Mesothelial cell of epicardium (in vitro differentiated cells): ENCODE results near the gene SPINK5. TPM values are rescaled to one million over a fixed set of nuclear protein-coding genes. Genes with fewer than 3 reads are reported as not detected.

Experiments
- DNase-seq, 2 experiments: peaks; one replicate each; pipeline ENCODE4 v3.0.0; 2021; ENCODE audit warnings: low spot score in 2 of 2; ENCODE audit not compliant: unreplicated experiment in 2 of 2
- H3K27ac Mint-ChIP-seq: 2 replicates; pipeline ENCODE4 v1.8.0; 2021; ENCODE audit warnings: mixed read lengths
- H3K27me3 Mint-ChIP-seq: 2 replicates; pipeline ENCODE4 v1.8.0; 2021; ENCODE audit warnings: low read depth, mixed read lengths
- H3K36me3 Mint-ChIP-seq: 2 replicates; pipeline ENCODE4 v1.8.0; 2021; ENCODE audit warnings: mixed read lengths
- H3K4me1 Mint-ChIP-seq: 2 replicates; pipeline ENCODE4 v1.8.0; 2021; ENCODE audit warnings: mixed read lengths
- H3K4me3 Mint-ChIP-seq: 2 replicates; pipeline ENCODE4 v1.8.0; 2021; ENCODE audit warnings: mild to moderate bottlenecking, moderate library complexity, mixed read lengths
- H3K9me3 Mint-ChIP-seq: 2 replicates; pipeline ENCODE4 v1.8.0; 2021; ENCODE audit warnings: mixed read lengths
- total RNA-seq: library from RNA; stranded (reverse); gene quantifications from 3 replicates; pipeline ENCODE4 v1.2.1, GENCODE V29; 2021
- TF ChIP-seq, protein P1 (sequence below): fragments of 200-600 bp; sonication (generic); IDR thresholded peaks from one replicate; pipeline ENCODE4 v1.5.0; 2021; ENCODE audit warnings: antibody characterized with exemption; ENCODE audit not compliant: unreplicated experiment

Gene SPINK5
- total RNA-seq, 1 donor from 2014 or later = 20.8 TPM

DNA sequence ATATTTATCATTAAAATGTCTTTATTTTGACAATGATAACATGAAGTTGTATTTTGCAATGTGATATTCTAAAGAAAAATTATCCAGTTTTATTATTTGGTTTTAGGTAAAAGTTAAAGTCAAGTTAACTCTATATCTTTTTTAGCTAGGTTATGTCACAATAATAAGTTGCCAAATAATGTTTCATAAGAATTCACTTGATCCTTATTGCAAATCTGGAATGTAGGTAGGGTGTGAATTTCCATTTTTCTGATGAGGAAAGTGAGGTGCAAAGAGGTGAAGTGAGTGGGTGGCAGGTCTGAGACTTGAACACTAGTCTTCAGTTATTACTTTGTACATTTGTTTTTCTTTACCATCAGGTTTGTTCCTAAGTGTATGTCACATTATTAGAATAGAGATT lies 21.5 kb downstream of the SPINK5 start:
- Mint-ChIP-seq H3K9me3 (peaks cover 9% of the 10 kb centered on the region), H3K4me1 (peaks cover 13% of the 10 kb centered on the region), H3K27me3 (no peaks in the 10 kb centered on the region), H3K27ac (no peak overlapping the region), H3K36me3 (peaks cover 9% of the 10 kb centered on the region), H3K4me3 (no peak overlapping the region)
- DNase-seq = no peak
- TF ChIP-seq, protein P1, sequence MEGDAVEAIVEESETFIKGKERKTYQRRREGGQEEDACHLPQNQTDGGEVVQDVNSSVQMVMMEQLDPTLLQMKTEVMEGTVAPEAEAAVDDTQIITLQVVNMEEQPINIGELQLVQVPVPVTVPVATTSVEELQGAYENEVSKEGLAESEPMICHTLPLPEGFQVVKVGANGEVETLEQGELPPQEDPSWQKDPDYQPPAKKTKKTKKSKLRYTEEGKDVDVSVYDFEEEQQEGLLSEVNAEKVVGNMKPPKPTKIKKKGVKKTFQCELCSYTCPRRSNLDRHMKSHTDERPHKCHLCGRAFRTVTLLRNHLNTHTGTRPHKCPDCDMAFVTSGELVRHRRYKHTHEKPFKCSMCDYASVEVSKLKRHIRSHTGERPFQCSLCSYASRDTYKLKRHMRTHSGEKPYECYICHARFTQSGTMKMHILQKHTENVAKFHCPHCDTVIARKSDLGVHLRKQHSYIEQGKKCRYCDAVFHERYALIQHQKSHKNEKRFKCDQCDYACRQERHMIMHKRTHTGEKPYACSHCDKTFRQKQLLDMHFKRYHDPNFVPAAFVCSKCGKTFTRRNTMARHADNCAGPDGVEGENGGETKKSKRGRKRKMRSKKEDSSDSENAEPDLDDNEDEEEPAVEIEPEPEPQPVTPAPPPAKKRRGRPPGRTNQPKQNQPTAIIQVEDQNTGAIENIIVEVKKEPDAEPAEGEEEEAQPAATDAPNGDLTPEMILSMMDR = no peak

DNA sequence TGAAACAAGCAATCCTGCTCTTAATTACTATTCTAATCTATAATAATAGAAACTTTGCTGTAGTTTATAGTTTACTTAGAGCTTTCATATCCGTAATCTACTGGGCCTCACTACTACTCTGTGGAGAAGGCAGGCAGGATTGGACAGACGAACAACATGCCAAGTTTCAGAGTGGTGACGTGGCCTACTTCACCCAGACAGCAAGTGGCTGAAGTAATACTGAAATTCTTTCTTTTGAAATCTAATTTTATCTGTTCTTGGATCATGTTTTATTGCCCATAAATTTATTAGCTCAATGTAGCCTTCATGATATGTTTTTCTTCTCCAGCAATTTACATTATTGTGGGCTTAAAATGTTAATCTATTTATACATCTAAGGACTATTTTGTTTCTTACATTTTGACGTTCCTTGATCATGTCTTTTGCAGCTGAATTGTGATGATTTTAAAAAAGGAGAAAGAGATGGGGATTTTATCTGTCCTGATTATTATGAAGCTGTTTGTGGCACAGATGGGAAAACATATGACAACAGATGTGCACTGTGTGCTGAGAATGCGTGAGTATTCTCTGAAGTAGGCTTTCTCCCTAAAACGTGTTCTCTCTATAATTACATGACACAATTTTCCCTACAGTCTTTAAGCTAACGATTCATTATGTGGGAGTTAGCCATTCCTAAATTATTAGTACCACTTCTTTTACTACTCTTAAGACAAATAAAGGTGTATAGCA lies 22.4 kb downstream of the SPINK5 start:
- TF ChIP-seq, protein P1 = no peak
- no peak overlapping the region for H3K27ac Mint-ChIP-seq
- H3K27me3 Mint-ChIP-seq = no peaks in the 10 kb centered on the region
- no peak overlapping the region for H3K4me3 Mint-ChIP-seq
- peaks cover 9% of the 10 kb centered on the region for H3K36me3 Mint-ChIP-seq
- peaks cover 9% of the 10 kb centered on the region for H3K9me3 Mint-ChIP-seq
- no peak for DNase-seq
- peaks cover 19% of the 10 kb centered on the region for H3K4me1 Mint-ChIP-seq

DNA sequence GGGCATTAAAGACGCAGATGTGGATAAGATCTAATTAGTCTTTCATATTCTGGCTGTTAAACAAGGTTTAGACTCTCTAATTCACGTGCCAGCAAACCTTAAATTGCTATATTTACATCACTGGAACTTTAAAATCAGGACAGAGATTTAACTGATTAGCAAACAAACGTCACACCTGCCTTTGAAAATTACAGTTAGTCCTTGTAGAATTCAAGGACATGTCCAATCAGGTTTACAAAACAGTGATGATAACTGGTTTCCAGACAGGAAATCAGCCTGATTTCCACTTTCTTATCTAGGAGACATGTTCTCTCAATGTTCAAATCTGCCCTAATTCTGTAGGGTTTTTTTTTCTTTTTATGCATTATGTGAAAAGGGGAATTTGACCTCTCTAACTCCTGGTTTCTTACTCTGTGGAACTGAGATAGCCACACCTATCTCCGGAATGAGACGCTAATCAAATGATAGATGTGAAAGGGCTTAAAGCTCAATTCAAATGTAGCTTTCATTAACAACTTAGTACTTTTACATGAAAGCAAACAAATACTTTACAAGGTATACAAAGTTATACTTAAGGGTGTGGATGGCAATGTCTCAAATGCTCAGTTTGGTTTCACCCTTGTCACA lies 26.5 kb downstream of the SPINK5 start:
- peaks cover 20% of the 10 kb centered on the region for H3K36me3 Mint-ChIP-seq

DNA sequence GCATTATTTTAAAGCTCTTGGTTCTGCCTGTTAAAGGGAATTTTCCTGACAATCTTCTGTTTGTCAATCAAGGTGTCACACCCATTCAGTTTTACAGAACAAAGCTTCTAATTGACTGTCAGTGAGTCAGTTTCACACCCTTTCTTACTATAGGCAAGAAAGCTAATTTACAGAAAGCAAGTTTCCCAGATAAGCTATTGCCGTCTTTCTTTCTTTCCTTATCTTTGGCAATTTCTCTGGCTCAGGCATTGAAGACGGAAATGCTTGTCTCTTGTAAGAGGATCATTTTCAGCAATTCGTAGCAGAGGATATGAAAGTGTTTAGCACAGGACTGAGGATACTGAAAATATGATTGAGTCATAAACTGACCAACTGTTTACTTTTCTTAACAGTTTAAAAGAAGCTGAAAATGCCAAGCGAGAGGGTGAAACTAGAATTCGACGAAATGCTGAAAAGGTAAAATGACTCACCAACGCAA lies 27.0 kb downstream of the SPINK5 start:
- H3K9me3 Mint-ChIP-seq = no peaks in the 10 kb centered on the region
- TF ChIP-seq, protein P1 = no peak
- DNase-seq = no peak
- peaks cover 25% of the 10 kb centered on the region for H3K36me3 Mint-ChIP-seq
- peaks cover 16% of the 10 kb centered on the region for H3K4me1 Mint-ChIP-seq
- no peaks in the 10 kb centered on the region for H3K27me3 Mint-ChIP-seq
- no peak overlapping the region for H3K4me3 Mint-ChIP-seq
- no peak overlapping the region for H3K27ac Mint-ChIP-seq

More for the DNA sequence above, 26.5 kb downstream of the SPINK5 start:
- no peaks in the 10 kb centered on the region for H3K9me3 Mint-ChIP-seq
- H3K4me1 Mint-ChIP-seq = peaks cover 19% of the 10 kb centered on the region
- H3K4me3 Mint-ChIP-seq = no peak overlapping the region
- DNase-seq = no peak
- TF ChIP-seq, protein P1 = no peak
- no peaks in the 10 kb centered on the region for H3K27me3 Mint-ChIP-seq
- no peak overlapping the region for H3K27ac Mint-ChIP-seq

DNA sequence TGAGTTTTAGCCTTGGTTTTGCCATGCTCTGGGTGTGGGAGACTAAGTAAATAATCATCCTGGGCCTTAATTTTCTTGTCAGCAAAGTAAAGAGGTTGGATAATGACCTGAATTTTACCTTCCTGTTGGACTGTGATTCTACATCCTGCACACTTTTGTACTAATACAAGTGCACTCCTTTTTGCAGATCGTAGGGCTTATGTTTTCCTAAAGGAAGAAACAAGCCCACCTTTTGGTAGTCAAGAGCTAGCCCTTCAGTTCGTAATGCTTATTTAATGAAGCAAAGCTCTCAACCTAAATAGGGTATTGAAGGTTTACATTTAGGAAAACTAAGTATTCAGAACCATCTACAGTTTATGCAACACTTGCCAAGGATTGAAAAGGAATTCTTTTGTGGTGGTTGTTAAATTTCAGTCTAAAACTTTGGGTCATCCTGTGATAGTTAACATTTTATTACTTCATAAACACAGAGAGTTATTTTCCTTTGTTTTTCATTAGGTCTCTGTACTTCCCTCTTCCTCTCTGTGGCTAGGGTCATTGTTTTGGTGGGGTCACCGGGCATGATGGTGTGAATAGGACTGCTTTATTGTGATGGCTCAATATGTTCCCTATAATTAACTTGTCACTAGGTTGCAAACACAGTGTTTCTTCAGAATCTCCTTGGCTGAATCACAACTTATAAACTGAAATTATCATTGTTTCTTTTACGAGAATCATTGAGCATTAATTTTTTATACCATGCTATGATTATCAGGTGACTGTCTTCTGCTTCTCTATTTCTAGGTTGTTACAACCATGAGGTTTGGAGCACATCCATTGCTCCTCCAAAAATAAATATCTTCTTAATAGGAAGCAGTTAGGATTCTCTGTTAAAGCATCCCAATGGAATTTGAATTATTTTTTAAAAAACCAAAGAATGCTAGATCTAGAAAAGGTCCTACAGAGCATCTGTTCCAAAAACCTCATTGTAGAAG lies 28.5 kb downstream of the SPINK5 start:
- DNase-seq = no peak
- no peak overlapping the region for H3K27ac Mint-ChIP-seq
- TF ChIP-seq, protein P1 = no peak
- peaks cover 28% of the 10 kb centered on the region for H3K36me3 Mint-ChIP-seq
- H3K4me3 Mint-ChIP-seq = no peak overlapping the region
- no peaks in the 10 kb centered on the region for H3K9me3 Mint-ChIP-seq
- H3K27me3 Mint-ChIP-seq = no peaks in the 10 kb centered on the region
- H3K4me1 Mint-ChIP-seq = peaks cover 9% of the 10 kb centered on the region
